NT2/D1 (cell line): Measurements from ENCODE around the gene MFGE8.
"Not testable (repeated sequence)": the region's sequence is repeated elsewhere in the genome, so short reads cannot be mapped to it uniquely, and the experiment has no call there.

Experiments used
- SUZ12 ChIP-seq: IDR thresholded peaks from 2 replicates; pipeline ENCODE4 v1.6.1; 2011; ENCODE audit not compliant: insufficient read length, insufficient read depth; ENCODE audit errors: extremely low read depth
- YY1 ChIP-seq: IDR thresholded peaks from 2 replicates; pipeline ENCODE4 v1.6.1; 2011; ENCODE audit not compliant: insufficient read length, insufficient read depth
- ZNF274 ChIP-seq: IDR thresholded peaks from 2 replicates; pipeline ENCODE4 v1.6.1; 2011; ENCODE audit warnings: mild to moderate bottlenecking, low read depth, low read length

- TF ChIP-seq ZNF274, SUZ12, YY1: not testable (repeated sequence)
These were observed 12.5 kb upstream of the MFGE8 start for GRCh38 chr15:88925648-88926047.
